ENCODE results near the gene CLASP1.
"Not testable (repeated sequence)": the region's sequence is repeated elsewhere in the genome, so short reads cannot be mapped to it uniquely, and the experiment has no call there.

CLASP1 gene

DNA sequence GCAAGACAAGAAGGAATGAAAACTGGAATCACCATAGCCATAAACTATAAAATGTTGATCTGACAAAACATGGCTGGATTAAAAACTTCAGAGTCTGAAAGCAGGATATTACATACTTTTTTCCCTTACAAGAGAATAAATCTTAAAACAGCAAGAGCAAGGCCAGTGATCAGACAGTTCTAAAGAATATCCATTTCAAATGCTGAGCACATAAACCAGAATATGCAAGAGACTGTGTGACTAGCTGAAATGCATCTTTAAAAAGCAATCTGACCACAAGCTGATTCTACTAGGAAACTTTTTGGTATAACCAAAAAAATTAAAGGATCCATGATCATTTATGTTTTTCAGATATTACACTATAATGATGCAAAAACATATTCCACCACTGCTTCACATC is 239.3 kb downstream of the CLASP1 start:
- no peak for DNase-seq

DNA sequence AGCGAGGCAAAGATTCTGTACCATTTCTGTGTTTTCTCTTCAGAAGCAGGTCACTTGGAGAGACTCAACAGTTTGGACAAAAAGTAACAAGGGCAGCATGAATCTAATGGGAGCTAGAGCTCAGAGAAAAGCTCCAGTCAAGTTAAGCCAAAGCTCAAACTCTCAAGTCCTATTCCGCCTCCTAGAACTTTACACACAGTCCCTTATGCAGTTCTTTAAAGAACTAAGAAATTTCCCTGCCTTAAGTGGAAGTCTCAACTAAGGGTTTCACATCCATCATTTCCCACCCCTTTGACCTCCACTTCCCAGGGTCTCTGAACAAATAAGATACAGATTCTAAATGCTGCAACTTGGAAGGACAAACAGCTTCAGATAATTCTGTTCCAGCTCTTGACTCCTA is 239.9 kb downstream of the CLASP1 start:
- DNase-seq = no peak

DNA sequence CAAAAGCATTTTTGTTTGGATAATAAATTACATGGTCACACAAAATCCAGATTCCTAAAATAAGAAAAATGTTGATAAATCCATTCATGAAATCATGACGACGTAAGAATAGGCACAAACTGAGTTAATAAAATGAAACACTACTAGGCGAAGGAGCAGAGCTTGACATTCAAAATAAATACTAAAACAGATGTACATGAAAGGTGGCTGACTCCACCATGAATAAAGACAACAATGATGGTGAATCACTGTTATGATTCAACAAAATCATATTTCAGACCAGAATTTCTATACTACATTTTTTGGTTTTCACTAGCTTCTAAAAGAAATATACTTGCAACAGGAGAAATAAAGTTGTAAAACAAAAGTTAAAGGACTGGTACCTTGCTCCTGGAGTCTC is 240.6 kb downstream of the CLASP1 start:
- no peak for DNase-seq

DNA sequence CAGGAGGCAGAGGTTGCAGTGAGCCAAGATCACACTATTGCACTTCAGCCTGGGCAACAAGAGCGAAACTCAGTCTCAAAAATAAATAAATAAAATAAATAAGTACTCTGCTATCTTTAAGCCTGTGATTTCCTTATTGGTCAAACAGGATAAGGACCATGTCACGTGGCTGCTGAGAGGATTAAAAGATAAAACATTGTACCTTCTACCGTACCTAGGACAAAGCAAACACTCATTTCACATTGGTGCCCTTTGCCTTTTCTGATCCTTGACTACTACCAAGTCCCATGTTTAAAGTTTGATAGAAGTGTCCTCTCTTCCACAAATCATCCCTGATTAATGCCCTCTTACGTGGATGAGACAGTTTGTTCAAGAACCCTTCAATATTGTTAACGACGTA is 244.0 kb downstream of the CLASP1 start:
- DNase-seq = no peak

GRCh38 chr2:121400201-121400600 is 249.1 kb downstream of the CLASP1 start:
- DNase-seq = peak; percentile 55

DNA sequence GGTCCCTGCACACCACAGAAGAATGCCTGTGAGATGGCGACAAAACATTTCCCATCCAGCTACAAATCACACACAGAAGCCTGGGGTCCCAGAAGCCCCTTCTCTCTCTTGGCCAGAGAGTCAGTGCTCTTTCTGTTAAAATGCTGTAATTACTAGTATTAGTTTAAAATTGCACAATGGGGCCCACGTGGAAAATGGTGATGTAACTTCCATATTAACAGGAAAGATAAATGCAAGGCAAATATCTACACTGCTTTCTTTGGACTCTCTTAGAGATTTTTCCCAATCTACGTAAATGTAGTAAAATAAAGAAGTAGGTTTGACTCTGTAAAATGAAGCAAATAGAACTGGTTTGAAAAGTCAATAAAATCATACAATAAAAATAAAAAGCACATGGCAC is 250.4 kb downstream of the CLASP1 start:
- DNase-seq = no peak

GRCh38 chr2:121390082-121390692 is 259.1 kb downstream of the CLASP1 start:
- DNase-seq = no peak

DNA sequence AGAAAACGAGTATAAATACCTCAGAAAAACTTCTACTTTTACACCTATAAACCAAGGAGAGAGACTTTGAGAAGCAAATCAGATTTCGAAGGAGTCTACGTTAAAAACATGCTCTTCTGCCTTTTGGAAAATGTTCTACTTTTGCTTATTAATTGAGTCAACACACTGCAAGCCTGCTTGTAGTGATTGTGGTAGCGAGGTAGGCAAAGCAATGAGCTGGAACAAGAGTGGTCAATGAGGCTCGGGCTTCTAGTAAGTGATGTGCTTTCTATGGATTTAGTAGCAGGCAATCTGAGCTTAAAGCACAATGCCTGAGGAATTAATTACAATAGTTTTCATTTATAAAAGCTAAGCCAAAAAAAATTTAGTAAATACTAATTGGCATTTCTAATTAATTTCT is 260.9 kb downstream of the CLASP1 start:
- DNase-seq = no peak

DNA sequence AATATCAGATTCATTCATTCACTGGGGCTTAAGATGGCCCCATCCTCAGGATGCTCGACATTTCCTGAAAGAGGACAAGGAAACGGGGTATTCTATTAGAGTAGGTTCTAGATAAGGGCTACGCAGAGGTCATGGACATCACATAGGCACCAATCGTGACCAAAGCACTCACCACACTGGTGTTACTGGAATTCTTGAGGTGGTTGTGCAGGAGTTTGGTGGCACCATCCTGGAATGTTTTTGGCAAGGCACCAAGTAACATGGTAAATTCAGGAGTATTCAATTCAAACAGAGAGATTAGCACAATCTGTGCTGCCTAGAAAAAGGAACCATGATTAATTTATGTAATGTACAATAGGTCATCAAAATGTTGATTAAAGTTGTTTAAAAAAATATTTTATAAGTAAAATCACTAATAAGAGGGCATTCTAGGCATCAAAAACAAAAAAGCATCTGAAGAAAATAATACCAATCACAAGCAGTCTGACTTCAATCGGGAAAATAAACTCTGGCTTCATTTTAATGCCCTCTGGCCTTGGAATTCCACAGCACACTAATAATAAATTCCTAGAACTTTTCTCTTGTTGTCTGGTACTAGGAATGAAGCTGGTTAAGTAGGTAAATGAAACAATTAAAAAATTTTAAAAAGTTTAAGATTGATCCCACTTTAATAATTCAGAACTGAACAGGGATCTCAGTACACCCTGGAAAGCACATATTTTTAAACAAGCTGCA is 261.5 kb downstream of the CLASP1 start:
- DNase-seq = no peak

DNA sequence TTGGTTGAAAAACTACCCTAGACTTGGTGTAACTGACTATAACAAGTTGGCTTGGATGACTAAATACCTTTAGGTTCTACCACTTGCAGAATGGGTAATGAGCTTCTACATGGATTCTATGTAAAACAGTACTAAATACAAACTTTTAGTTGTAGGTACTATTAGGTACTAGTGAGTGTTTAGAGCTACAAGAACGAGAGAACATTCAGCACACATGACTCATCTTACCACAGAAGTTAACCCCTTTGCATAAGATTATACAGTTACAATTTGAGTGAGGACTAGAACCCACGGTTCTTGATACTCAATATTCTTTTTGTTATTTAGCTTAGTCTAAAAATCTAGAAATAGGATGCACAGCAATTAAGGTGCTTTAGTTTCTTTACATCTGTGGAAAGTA is 262.6 kb downstream of the CLASP1 start:
- peak; percentile 37 for DNase-seq

DNA sequence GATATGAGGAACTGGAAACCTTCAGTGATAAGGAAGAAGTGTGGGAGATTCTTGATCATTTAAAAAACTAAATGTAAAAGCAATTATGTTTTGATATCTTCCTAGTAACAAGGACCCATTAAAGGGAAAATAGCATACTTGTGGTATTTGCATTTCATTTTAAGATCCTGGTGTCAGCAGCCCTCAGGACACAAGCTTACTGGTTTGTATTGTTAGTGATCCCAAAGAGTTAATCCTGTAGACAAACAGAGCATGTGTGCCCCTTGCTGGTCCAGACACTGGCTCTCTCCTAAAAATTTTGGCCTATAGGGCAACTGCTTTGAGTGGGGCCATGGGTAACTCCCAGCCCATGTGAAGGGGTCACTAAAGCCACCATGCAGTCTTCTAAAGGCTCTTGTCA is 263.2 kb downstream of the CLASP1 start:
- no peak for DNase-seq

DNA sequence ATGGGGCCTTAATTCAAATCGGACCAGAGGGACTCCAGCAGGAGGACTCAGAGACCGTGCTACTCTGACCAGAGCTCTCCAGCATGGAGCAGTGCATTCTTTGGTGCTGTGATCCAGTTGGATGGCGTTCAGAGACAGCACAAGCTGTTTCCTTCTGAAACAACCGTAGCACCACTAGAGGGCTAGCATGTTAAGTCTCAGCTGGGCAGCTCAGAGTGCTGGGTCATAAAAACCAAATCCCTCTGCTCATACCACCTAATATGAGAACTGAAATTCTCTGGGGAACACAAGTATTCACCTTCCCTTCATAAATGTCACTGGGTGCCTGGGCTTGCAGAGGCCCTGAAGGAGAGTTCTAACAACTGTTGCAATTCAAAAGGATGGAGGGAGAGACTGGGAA is 266.5 kb downstream of the CLASP1 start:
- DNase-seq = no peak

DNA sequence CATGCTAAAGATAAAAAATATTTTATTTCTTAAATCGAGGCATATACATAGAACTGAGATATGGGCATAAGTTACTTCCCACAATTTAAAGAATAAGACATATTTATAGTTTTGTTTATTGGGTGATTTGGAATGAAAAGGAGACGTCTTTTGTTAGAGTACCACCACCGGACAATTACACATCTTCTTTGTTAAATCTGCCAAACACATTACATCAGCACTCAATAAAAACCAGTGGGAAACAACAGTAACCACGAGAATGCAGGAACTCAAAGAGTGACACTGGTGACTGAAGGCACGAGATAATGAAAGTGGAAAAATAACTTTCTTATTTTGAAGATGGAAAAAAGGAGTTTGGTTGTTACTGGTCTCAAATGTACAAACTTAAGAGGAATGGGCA is 271.6 kb downstream of the CLASP1 start:
- no peak for DNase-seq

DNA sequence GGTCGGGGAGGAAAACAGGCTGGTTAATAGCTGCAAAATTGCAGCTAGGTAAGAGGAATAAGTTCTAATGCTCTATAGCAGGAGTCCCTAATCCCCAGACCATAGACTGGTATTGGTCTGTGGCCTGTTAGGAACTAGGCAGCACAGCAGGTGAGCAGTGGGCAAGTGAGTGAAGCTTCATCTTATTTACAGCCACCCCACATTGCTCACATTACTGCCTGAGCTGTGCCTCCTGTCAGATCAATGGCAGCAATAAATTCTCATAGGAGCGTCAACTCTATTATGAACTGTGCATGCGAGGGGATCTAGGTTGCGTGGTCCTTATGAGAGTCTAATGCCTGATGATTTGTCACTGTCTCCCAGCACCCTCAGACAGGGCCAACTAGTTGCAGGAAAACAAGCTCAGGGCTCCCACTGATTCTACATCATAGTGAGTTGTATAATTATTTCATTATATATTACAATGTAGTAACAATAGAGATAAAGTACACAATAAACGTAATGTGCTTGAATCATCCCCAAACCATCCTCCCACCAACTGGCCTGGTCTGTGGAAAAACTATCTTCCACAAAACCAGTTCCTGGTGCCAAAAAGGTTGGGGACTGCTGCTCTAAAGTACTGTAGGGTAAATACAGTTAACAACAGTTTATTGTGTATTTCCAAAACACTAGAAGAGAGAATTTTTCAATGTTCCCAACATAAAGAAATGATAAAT is 272.6 kb downstream of the CLASP1 start:
- DNase-seq = no peak

DNA sequence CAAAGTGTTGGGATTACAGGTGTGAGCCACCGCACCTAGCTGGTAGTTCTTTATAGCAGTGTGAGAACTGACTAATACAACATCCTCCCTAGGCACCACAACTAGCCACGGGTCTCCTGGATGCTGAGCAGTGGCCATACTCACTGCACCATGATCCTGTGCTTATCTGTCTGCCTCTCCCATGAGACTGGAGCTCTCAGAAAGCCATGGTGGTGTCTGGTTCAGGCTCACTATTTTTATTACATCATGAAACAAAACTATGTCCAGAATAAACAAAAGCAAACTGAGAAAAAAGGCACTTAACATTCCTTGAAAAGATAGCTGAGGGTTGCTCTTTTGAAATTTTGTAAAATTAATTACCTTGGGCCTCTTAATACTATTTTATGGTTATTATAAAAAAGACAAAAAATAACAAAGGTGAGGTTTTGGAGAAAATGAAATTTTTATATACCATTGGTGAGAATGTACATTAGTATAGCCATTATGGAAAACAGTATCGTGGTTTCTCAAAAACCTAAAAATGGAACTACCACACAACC is 273.6 kb downstream of the CLASP1 start:
- peak; percentile 7 for DNase-seq

DNA sequence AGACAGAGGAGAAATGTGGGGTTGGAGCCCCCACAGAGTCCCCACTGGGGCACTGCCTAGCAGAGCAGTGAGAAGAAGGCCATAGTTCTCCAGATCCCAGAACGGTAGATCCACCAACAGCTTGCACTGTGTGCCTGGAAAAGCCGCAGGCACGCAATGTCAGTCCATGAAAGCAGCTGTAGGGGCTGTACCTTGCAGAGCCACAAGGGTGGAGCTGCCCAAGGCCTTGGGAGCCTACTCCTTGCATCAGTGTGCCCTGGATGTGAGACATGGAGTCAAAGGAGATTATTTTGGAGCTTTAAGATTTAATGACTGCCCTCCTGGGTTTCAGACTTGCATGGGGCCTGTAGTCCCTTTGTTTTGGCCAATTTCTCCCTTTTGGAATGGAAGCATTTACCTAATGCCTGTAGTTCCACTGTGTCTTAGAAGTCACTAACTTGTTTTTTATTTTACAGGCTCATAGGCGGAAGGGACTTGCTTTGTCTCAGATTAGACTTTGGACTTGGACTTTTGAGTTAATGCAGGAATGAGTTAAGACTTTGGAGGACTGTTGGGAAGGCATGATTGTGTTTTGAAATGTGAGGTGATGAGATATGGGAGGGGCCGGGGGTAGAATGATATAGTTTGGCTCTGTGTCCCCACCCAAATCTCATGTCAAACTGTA is 274.7 kb downstream of the CLASP1 start:
- DNase-seq = not testable (repeated sequence)

DNA sequence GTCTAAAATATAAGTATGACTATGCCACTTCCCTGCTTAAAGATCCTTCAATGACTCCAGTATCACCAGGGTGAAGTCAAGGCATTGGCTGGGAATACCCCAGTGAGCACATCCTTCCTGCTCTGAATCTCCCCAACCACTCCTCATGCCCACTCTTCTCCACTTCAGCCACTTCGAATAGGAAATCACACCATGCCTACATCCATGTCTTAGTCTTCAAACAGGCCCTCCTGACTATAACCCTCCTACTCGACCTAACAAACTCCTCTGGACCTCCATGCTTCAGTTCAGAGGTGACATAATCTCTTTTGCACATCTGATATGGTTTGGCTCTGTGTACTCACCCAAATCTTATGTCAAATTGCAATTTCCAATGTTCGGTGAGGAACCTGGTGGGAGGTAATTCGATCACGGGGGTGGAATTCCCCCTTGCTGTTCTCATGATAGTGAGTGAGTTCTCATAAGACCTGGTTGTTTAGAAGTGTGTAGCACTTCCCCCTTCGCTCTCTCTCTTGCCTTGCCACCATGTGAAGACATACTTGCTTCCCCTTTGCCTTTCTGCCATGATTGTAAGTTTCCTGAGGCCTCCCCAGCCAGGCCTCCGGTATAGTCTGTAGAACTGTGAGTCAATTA is 276.4 kb downstream of the CLASP1 start:
- no peak for DNase-seq

- no peak for DNase-seq
Observed at GRCh38 chr2:121372082-121372481, 277.2 kb downstream of the CLASP1 start.

GRCh38 chr2:121368836-121369235 is 280.4 kb downstream of the CLASP1 start:
- DNase-seq = peak; percentile 40

GRCh38 chr2:121368155-121368554 is 281.1 kb downstream of the CLASP1 start:
- DNase-seq = no peak

- DNase-seq = no peak
Observed at GRCh38 chr2:121367246-121367900, 281.9 kb downstream of the CLASP1 start.

- DNase-seq = no peak
Observed at GRCh38 chr2:121366040-121366439, 283.2 kb downstream of the CLASP1 start.
